NCI-H1436 treated with DMSO at 0.1 percent for 48 hours (cell line): Measurements from ENCODE around the gene CAMK1.
"Not testable (repeated sequence)": the region's sequence is repeated elsewhere in the genome, so short reads cannot be mapped to it uniquely, and the experiment has no call there.

Experiments
- DNase-seq: peaks from one replicate; lab custom pipeline; 2025; lab: John Stamatoyannopoulos, UW

CAMK1 gene

DNA sequence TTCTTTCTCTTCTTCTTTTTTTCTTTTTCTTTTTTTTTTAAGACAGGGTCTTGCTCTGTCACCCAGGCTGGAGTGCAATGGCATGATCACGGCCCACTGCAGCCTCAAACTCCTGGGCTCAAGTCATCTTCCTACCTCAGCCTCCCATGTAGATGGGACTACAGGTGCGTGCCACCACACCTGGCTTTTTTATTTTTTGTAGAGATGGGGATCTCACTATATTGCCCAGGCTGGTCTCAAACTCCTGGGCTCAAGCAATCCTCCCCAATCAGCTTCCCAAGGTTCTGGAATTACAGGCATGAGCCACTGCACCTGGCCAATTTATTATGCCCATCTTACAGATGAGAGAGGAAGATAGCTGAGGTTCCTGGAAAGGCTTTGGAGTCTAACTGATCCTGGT is 1.3 kb upstream of the CAMK1 start:
- DNase-seq = not testable (repeated sequence)

DNA sequence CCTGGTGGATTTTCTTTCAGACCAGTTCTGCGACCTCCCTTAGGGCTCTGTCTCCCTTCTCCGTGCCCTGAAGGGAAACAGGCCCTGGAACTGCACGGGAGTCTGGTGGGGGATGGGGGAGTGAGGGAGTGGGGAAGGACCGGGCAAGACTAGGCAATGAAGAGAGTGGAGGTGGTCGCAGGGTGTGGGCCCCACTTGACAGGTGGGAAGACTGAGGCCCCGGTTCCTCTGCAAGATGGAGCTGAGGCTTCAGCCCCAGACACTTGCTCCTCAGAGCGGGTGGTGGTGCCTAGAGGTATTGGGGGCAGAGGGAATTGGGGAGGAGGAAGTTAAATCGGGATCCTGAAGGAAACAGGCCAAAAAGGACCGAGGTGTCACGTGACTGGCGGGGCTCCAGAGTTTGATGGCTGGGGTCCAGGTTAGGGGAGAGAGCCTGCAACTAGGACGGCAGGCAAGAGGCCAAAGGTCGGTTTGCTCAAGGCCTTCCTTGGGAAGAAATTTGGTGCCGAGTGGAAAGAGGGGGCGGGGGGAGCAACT is 597 bp upstream of the CAMK1 start:
- DNase-seq = no peak

DNA sequence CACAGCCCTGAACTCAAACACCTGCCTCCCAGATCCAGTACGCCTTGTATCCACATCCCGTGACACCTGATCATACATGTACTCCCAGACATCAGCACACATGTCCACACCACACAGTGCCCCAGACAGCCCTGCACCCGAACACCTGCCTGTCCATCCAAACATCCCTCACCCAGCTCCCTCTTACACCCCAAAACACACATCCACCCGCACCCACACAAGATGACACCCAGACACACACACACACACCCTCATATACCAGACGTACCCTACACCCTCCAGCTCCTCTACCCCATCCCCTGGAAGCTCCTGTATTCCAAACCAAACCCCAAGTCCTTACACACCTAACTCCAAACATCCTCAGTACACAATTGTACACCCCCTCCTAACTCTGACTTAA is 735 bp downstream of the CAMK1 start:
- no peak for DNase-seq

- no peak for DNase-seq
Measured at GRCh38 chr3:9768141-9768775, 1.5 kb downstream of the CAMK1 start.

DNA sequence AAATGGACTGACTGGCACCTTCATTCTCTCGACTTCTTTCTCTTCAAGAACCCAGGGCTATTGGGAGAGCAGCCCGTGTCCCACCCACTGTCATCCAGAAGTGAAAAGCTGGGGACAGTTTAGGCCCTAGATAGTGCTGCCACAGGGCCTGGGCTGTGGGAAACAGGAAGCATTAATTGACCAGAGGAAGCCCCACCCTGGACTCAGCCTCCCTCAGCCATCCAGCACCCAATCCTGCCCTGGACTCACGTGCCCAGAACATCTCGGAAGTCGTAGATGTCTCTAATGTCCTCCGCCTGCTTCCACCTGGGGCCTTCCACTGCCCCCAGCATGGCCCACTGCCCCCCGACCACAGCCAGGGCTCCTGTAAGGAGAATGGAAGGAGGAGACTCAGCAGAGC is 2.3 kb downstream of the CAMK1 start:
- no peak for DNase-seq

DNA sequence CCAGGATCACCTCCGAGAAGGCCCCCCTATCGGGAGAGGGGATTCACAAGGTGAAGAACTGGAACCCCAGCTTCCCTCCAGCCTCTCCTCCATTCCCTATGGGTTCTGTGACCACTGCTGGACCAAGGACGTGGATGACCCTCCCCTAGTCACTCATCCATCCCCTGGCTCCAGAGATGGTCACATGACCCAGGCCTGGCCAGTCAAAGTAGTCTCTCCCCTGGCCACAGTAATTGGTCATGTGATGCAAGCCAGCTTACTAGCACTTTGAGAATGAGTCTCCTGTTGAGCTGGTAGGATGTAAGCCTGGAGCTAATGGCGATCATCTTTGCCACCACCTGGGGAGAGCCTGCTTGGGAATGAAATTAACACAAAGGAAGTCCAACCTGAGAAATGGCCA is 3.9 kb downstream of the CAMK1 start:
- DNase-seq = no peak

- DNase-seq = no peak
Measured at GRCh38 chr3:9762871-9763270, 6.9 kb downstream of the CAMK1 start.

DNA sequence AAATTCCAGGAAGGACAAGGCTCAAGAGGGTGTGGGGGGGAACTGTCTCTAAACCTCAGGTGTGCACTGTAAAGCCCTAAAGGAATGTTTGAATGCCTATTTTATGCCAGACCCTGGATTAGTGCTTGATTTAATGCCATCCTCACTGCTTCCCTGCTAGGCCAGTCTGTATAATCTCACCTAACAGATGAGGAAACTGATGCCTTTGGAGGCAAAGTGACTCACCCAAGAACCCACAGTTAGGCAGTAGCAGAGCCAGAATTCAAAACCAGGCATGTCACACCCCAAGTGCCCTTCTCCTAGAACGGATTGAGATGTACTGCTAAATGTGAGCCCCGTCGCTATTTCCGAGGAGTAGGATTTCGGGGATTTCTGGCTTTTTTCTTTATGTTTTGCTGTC is 7.8 kb downstream of the CAMK1 start:
- no peak for DNase-seq

GRCh38 chr3:9760779-9761505 is 8.8 kb downstream of the CAMK1 start:
- no peak for DNase-seq

GRCh38 chr3:9757427-9757826 is 12.3 kb downstream of the CAMK1 start:
- DNase-seq = no peak

DNA sequence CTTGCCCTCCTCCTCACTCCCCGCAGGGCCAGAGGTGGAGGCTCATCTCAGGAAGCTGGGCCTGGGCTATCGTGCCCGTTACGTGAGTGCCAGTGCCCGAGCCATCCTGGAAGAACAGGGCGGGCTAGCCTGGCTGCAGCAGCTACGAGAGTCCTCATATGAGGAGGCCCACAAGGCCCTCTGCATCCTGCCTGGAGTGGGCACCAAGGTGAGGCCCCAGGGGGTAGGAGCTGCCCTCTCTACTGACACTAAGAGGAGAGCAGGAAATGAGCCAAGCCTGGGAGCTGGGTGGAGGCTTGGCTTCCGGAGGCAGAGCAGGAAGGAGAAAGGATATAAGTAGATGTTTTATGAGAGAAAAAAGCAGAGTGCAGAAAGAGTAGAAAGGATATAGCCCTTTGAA is 15.1 kb downstream of the CAMK1 start:
- DNase-seq = no peak

- DNase-seq = no peak
Measured at GRCh38 chr3:9750556-9751411, 19.0 kb downstream of the CAMK1 start.

DNA sequence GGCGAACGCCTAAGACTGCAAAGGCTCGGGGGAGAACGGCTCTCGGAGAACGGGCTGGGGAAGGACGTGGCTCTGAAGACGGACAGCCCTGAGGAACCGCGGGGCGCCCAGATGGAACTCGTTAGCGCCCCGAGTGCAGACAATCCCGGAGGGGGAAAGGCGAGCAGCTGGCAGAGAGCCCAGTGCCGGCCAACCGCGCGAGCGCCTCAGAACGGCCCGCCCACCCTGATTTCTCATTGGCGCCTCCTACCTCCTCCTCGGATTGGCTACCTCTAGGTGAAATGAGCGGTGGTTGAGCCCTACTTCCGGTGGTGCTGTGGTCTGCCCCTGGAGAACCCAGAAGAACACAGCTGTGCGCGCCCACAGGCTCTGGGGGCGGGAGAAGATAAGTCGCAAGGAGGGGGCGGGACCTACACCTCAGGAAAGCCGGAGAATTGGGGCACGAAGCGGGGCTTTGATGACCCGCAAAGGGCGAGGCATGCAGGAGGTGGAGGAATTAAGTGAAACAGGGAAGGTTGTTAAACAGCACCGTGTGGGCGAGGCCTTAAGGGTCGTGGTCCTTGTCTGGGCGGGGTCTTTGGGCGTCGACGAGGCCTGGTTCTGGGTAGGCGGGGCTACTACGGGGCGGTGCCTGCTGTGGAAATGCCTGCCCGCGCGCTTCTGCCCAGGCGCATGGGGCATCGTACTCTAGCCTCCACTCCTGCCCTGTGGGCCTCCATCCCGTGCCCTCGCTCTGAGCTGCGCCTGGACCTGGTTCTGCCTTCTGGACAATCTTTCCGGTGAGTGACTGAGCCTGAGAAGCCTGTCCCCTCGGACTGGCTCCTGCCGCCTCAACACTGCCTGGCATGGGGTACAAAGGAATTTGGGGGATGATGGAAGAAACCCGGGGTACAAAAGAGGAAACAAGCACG is 19.8 kb downstream of the CAMK1 start, which contains the start of gene OGG1:
Gene OGG1 (plus strand): TSS at position 308 of the 911 bp plus-strand sequence. CDS start 335 bp downstream, at position 643.
- peak; percentile 75 for DNase-seq

GRCh38 chr3:9749296-9749644 is 20.5 kb downstream of the CAMK1 start:
- DNase-seq = no peak

DNA sequence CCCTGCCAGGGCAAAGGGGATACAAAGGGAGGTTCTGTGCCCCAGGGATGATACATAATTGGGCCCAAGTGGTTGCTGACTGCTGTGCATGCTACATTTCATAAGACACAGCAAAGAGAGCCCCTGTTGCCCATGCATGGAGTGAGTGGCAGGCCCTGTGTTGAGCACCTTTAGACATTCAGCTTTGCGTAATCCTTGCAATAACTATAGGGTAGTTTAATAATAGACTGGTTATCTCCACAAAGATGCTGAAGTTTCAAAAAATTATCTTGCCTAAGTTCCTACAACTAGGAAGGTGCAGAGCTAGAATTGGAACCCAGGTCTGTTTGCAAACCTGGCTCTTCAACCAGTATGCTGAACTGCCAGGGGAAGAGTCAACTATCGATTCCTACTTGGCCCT is 21.7 kb downstream of the CAMK1 start:
- DNase-seq = no peak

DNA sequence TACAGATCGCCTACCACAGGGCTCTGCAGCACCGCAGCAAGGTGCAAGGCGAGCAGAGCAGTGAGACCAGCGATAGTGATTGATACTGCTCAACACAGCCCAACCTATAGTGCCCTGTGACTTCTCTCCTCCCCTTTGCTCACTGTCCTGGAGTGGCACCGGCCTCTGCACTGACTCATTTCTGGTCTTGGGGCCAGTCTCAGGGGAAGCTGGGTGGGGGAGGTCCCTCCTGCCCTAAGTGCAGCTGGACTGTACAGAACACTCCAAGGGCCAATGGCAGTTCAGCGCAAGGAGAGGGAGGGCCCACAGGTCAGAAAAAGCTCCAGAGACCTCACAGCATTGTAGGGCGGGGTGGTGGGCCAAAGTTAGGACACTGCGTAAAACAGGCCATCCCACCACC is 22.5 kb downstream of the CAMK1 start:
- DNase-seq = no peak

GRCh38 chr3:9746330-9746729 is 23.4 kb downstream of the CAMK1 start:
- no peak for DNase-seq

DNA sequence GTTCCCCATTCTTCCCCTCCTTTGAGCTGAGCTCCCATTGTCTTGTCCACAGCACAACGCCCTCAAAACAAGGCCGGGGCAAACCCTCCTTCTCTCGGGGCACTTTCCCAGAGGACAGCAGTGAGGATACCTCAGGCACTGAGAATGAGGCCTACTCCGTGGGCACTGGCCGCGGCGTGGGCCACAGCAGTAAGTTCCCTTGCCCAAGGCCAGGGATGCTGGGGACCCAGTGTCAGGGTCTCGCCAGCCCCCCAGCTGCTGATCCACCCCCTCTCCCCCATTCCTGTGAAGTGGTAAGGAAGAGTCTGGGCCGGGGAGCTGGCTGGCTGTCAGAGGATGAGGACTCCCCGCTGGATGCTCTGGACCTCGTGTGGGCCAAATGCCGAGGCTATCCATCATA is 24.2 kb downstream of the CAMK1 start:
- DNase-seq = no peak

- no peak for DNase-seq
Measured at GRCh38 chr3:9744162-9744561, 25.6 kb downstream of the CAMK1 start.

GRCh38 chr3:9743548-9743947 is 26.2 kb downstream of the CAMK1 start:
- DNase-seq = no peak

DNA sequence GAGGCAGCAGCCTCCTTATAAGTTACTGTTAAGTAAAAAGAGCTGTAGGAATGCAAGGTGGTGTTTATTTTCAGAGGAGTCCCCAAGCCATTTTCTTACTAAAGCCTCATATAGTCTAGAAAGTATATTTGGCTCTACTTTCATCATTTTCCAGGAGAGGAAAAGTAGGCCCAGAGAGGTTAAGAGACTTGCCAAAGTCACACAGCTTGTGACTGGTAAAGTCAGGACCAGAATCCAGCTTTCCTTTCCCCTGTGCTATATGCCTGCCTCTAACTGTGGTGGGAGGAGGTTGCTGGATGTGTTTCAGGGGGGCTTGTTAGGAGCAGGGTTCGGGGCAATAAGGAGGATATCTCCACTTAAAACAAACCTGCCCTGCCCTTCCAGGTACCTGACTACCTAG is 27.2 kb downstream of the CAMK1 start:
- no peak for DNase-seq

GRCh38 chr3:9739181-9739580 is 30.6 kb downstream of the CAMK1 start:
- no peak for DNase-seq
